Uterus (tissue), 4 donors: ENCODE results near the gene CCT6A. TPM values are rescaled to one million over a fixed set of nuclear protein-coding genes. Genes with fewer than 3 reads are reported as not detected.
"Not testable (repeated sequence)": the region's sequence is repeated elsewhere in the genome, so short reads cannot be mapped to it uniquely, and the experiment has no call there.

ENCODE experiments used
- DNase-seq, 2 donors: peaks; one replicate each; pipeline ENCODE4 v3.0.0-alpha.2; 2019 to 2020
- H3K27ac ChIP-seq, 2 donors: fragments of 200-600 bp; sonication (generic); 1 replicate in 1 of 2; 2 replicates in 1 of 2; pipeline ENCODE4 v1.5.1; 2016 to 2018
- H3K27me3 ChIP-seq, 2 donors: fragments of 200-600 bp; sonication (generic); one replicate each; pipeline ENCODE4 v1.5.1; 2018 to 2019; ENCODE audit warnings: control low read depth in 1 of 2
- H3K36me3 ChIP-seq, 2 donors: fragments of 200-600 bp; sonication (generic); one replicate each; pipeline ENCODE4 v1.5.1; 2019; ENCODE audit warnings: control low read depth in 1 of 2
- H3K4me1 ChIP-seq, 2 donors: fragments of 200-600 bp; sonication (generic); one replicate each; pipeline ENCODE4 v1.5.1; 2018 to 2019; ENCODE audit warnings: control low read depth in 1 of 2
- H3K4me3 ChIP-seq, 2 donors: fragments of 200-600 bp; sonication (generic); 1 replicate in 1 of 2; 2 replicates in 1 of 2; pipeline ENCODE4 v1.5.1; 2018 to 2019; ENCODE audit warnings: mild to moderate bottlenecking in 1 of 2
- H3K9me3 ChIP-seq, 2 donors: fragments of 200-600 bp; sonication (generic); one replicate each; pipeline ENCODE4 v1.5.1; 2019; ENCODE audit warnings: control low read depth in 1 of 2
- CTCF ChIP-seq, 4 experiments: fragments of 200-600 bp in 2 of 4; fragments of 450-650 bp in 2 of 4; sonication (generic) in 2 of 4; IDR thresholded peaks; one replicate each; pipeline ENCODE4 v1.5.1; 2016 to 2019; ENCODE audit warnings: antibody characterized with exemption in 4 of 4, mild to moderate bottlenecking in 2 of 4, moderate library complexity in 1 of 4
- POLR2A ChIP-seq, 2 donors: fragments of 450-650 bp; IDR thresholded peaks; one replicate each; pipeline ENCODE4 v1.6.1; 2016; ENCODE audit warnings: antibody characterized with exemption in 2 of 2, mild to moderate bottlenecking in 1 of 2, moderate library complexity in 1 of 2
- intact Hi-C: fragments of 100-400 bp; cut with DNase I; formaldehyde crosslinking; loops from one replicate; pipeline ENCODE4 v1.15.1; 2023; ENCODE audit warnings: low total_unique reads
- total RNA-seq, 4 donors: library from RNA; depleted of rRNA in 3 of 4; stranded (reverse); fragments of >200 nt in 3 of 4; gene quantifications; one replicate each; pipeline versions ENCODE4 v1.1.0 to v1.2.4, GENCODE V29; 2014 to 2023
- donor health status: DM: yes; HTN: yes; CAD: no.

CCT6A gene
- total RNA-seq, 4 donors from 2014 or later: 88.0 to 255 (median 194) TPM

- DNase-seq: peak; percentile 31 to 39
- Histone ChIP-seq H3K4me1 (no peaks in the 10 kb centered on the region), H3K27me3 (no peaks in the 10 kb centered on the region), H3K36me3 (no peaks in the 10 kb centered on the region), H3K4me3 (peak overlapping the region; percentile 52 to 65), H3K27ac (peak overlapping the region; percentile 30 to 58), H3K9me3 (no peaks in the 10 kb centered on the region)
- intact Hi-C loops: no loop called here
- TF ChIP-seq CTCF (IDR thresholded peaks at IDR 0.05) (peak in 2 of 4 experiments; percentile 20 to 49), POLR2A (IDR thresholded peaks at IDR 0.05) (no peak)
Observed at GRCh38 chr7:56033671-56034432, 17.7 kb upstream of the CCT6A start.

GRCh38 chr7:56040730-56041129 is 10.8 kb upstream of the CCT6A start:
- TF ChIP-seq POLR2A (IDR thresholded peaks at IDR 0.05) (no peak), CTCF (IDR thresholded peaks at IDR 0.05) (no peak)
- Histone ChIP-seq H3K27ac (no peak overlapping the region), H3K4me1 (no peaks in the 10 kb centered on the region), H3K36me3 (no peaks in the 10 kb centered on the region), H3K9me3 (no peaks in the 10 kb centered on the region), H3K27me3 (no peaks in the 10 kb centered on the region), H3K4me3 (no peak overlapping the region)
- intact Hi-C loops: no loop called here
- DNase-seq: no peak

- H3K27me3 ChIP-seq, H3K4me1 ChIP-seq, H3K4me3 ChIP-seq, DNase-seq, H3K36me3 ChIP-seq, intact Hi-C loops, H3K9me3 ChIP-seq: not testable (repeated sequence)
- peak overlapping the region; percentile 64 to 81 for H3K27ac ChIP-seq
Observed at GRCh38 chr7:56045758-56046157, 5.8 kb upstream of the CCT6A start.

GRCh38 chr7:56046721-56047445 is 4.7 kb upstream of the CCT6A start:
- Histone ChIP-seq H3K27me3 (no peaks in the 10 kb centered on the region), H3K4me1 (no peaks in the 10 kb centered on the region), H3K4me3 (no peak overlapping the region), H3K9me3 (no peaks in the 10 kb centered on the region), H3K36me3 (no peaks in the 10 kb centered on the region), H3K27ac (peak overlapping the region; percentile 64 to 81)
- TF ChIP-seq POLR2A (IDR thresholded peaks at IDR 0.05): no peak
- no peak for TF ChIP-seq CTCF (IDR thresholded peaks at IDR 0.05)
- DNase-seq: no peak
- intact Hi-C loops: no loop called here

- H3K9me3 ChIP-seq, H3K36me3 ChIP-seq, H3K27me3 ChIP-seq, intact Hi-C loops, H3K4me1 ChIP-seq, H3K4me3 ChIP-seq, DNase-seq: not testable (repeated sequence)
- H3K27ac ChIP-seq: peak overlapping the region; percentile 64 to 81
Observed at GRCh38 chr7:56047446-56048116, 4.0 kb upstream of the CCT6A start.

GRCh38 chr7:56048245-56048644 is 3.3 kb upstream of the CCT6A start:
- intact Hi-C loops: no loop called here
- no peaks in the 10 kb centered on the region for H3K36me3 ChIP-seq
- no peaks in the 10 kb centered on the region for H3K4me1 ChIP-seq
- peak overlapping the region; percentile 64 to 81 for H3K27ac ChIP-seq
- H3K27me3 ChIP-seq: no peaks in the 10 kb centered on the region
- TF ChIP-seq CTCF (IDR thresholded peaks at IDR 0.05): no peak
- no peak for TF ChIP-seq POLR2A (IDR thresholded peaks at IDR 0.05)
- H3K4me3 ChIP-seq: no peak overlapping the region
- H3K9me3 ChIP-seq: no peaks in the 10 kb centered on the region
- no peak for DNase-seq

GRCh38 chr7:56048763-56049162 is 2.8 kb upstream of the CCT6A start:
- intact Hi-C loops, DNase-seq, H3K36me3 ChIP-seq, H3K4me3 ChIP-seq, H3K4me1 ChIP-seq, H3K9me3 ChIP-seq, H3K27me3 ChIP-seq: not testable (repeated sequence)
- H3K27ac ChIP-seq: peak overlapping the region in 1 of 2 donors; percentile 81
